Measurements from ENCODE around the gene ENTREP1. TPM values are rescaled to one million over a fixed set of nuclear protein-coding genes. Genes with fewer than 3 reads are reported as not detected.
"Not testable (repeated sequence)": the region's sequence is repeated elsewhere in the genome, so short reads cannot be mapped to it uniquely, and the experiment has no call there.

Gene ENTREP1
- total and polyA plus RNA-seq, 2 donors (not counting 1 experiment from before 2014, with no cell fraction given), result 0.06 TPM; not detected in 1

DNA sequence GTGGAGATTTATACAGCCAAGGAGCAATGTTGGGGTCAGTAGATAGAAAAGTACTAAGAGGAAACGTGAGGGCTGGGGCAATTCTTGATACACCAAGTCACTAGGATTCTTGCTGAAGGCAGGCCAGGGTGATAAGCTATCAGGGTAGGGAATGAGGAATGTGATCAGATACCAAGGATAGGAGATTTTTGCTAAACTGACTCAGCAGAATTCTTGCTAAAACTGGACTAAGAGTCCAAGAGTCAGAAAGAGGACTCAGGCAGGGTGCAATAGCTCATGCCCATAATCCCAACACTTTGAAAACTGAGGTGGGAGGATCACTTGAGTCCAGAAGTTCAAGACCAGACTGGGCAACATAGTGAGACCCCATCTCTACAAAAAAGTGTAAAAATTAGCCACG is 71.7 kb downstream of the ENTREP1 start:
- Histone ChIP-seq H2AFZ (ENCODE audit: low read length) (no peak overlapping the region), H3K27ac (ENCODE audit: insufficient read depth, low read length) (no peak overlapping the region), H3K9ac (ENCODE audit: insufficient read depth, low read length) (no peak overlapping the region), H3K79me2 (ENCODE audit: control insufficient read depth, insufficient read depth, low read length) (no peaks in the 10 kb centered on the region), H3K4me1 (ENCODE audit: control insufficient read depth, extremely low read depth, insufficient read depth, low read length) (no peaks in the 10 kb centered on the region), H3K27me3 (ENCODE audit: control insufficient read depth, insufficient read depth, low read length) (no peaks in the 10 kb centered on the region), H3K9me3 (ENCODE audit: control insufficient read depth, insufficient read depth, low read depth, low read length) (no peaks in the 10 kb centered on the region), H3K4me2 (ENCODE audit: extremely low read depth, insufficient read depth, low read length) (no peak overlapping the region), H3K4me3 (replicated peaks in 1 of 4; ENCODE audit: control extremely low read depth in 1 of 4, insufficient read depth in 1 of 4, low read depth in 3 of 4, low read length in 4 of 4) (no peak overlapping the region), H3K36me3 (ENCODE audit: control insufficient read depth, insufficient read depth, low read length) (no peaks in the 10 kb centered on the region), H4K20me1 (ENCODE audit: control insufficient read depth, extremely low read depth, insufficient read depth, low read length) (no peaks in the 10 kb centered on the region)
- TF ChIP-seq, protein P1, sequence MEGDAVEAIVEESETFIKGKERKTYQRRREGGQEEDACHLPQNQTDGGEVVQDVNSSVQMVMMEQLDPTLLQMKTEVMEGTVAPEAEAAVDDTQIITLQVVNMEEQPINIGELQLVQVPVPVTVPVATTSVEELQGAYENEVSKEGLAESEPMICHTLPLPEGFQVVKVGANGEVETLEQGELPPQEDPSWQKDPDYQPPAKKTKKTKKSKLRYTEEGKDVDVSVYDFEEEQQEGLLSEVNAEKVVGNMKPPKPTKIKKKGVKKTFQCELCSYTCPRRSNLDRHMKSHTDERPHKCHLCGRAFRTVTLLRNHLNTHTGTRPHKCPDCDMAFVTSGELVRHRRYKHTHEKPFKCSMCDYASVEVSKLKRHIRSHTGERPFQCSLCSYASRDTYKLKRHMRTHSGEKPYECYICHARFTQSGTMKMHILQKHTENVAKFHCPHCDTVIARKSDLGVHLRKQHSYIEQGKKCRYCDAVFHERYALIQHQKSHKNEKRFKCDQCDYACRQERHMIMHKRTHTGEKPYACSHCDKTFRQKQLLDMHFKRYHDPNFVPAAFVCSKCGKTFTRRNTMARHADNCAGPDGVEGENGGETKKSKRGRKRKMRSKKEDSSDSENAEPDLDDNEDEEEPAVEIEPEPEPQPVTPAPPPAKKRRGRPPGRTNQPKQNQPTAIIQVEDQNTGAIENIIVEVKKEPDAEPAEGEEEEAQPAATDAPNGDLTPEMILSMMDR (conservative IDR thresholded peaks at IDR 0.05 in 1 of 2, IDR thresholded peaks at IDR 0.05 in 1 of 2; ENCODE audit: low read depth in 1 of 2, low read length in 2 of 2), result no peak
- no peak for TF ChIP-seq EZH2 (IDR thresholded peaks at IDR 0.05; ENCODE audit: low read length, missing control alignments)
- no peak for DNase-seq (ENCODE audit: low read depth in 2 of 2)

DNA sequence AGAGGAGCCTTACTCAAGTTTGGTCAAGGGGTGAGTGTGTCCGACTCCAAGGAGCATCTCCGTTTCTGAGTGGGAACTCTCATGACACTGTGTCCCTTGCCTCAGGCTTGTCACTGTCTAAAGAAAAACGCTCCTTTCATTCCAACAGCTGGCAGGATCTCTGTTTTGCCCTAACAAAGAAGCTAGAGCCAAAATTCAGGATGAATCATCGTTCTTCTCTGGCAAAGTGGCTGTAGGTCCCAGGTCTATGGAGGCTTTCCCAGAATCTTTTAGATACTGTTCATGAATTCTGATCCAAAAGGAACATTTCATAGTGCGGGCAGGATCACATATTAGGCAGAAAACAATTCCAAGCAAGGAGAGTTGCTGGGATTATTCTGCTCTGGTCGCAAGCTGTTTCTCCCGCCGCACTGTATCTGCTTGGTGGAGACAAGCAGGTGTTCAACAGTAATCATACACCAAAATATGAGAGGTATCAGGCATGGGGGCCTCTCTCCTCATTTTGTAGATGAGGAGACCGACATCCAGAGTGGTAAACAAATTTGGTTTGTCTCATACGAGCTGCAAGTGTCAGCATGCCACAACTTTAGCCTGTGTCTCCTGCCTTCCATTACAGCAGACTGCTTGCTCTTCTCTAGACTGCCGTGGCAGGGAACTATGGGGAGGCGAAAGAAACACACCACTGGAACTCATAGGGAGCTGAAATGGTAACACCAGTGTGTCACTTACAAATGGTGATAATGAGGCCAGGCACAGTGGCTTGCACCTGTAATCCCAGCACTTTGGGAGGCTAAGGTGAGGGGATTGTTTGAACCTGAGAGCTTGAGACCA is 72.6 kb downstream of the ENTREP1 start:
- no peak overlapping the region for H2AFZ ChIP-seq (ENCODE audit: low read length)
- TF ChIP-seq, protein P1 (conservative IDR thresholded peaks at IDR 0.05 in 1 of 2, IDR thresholded peaks at IDR 0.05 in 1 of 2; ENCODE audit: low read depth in 1 of 2, low read length in 2 of 2), result no peak
- no peak for TF ChIP-seq EZH2 (IDR thresholded peaks at IDR 0.05; ENCODE audit: low read length, missing control alignments)
- H3K27me3 ChIP-seq (ENCODE audit: control insufficient read depth, insufficient read depth, low read length), result no peaks in the 10 kb centered on the region
- H3K36me3 ChIP-seq (ENCODE audit: control insufficient read depth, insufficient read depth, low read length), result no peaks in the 10 kb centered on the region
- H3K9ac ChIP-seq (ENCODE audit: insufficient read depth, low read length), result no peak overlapping the region
- H3K4me2 ChIP-seq (ENCODE audit: extremely low read depth, insufficient read depth, low read length), result no peak overlapping the region
- no peaks in the 10 kb centered on the region for H3K79me2 ChIP-seq (ENCODE audit: control insufficient read depth, insufficient read depth, low read length)
- H3K9me3 ChIP-seq (ENCODE audit: control insufficient read depth, insufficient read depth, low read depth, low read length), result no peaks in the 10 kb centered on the region
- no peaks in the 10 kb centered on the region for H3K4me1 ChIP-seq (ENCODE audit: control insufficient read depth, extremely low read depth, insufficient read depth, low read length)
- H3K27ac ChIP-seq (ENCODE audit: insufficient read depth, low read length), result no peak overlapping the region
- no peak overlapping the region for H3K4me3 ChIP-seq (replicated peaks in 1 of 4; ENCODE audit: control extremely low read depth in 1 of 4, insufficient read depth in 1 of 4, low read depth in 3 of 4, low read length in 4 of 4)
- DNase-seq (ENCODE audit: low read depth in 2 of 2), result peak in 1 of 2 donors; percentile 43
- no peaks in the 10 kb centered on the region for H4K20me1 ChIP-seq (ENCODE audit: control insufficient read depth, extremely low read depth, insufficient read depth, low read length)

DNA sequence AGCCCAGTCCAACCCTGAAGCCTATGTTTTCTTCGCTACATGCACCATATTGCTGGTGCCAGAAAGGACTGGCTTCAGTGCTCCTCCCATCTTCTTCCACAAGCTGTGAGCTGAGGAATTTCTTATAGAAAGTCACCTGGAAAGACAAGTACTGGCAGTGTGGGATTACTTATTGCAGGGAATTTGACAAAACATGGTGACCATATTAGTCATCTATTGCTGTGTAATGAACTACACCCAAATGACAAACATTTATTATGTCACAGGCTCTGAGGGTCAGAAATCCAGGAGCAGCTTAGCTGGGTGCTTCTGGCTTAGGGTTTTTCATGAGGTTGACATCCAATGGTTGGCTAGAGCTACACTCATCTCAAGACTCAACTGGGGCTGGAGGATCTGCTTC is 75.5 kb downstream of the ENTREP1 start:
- no peaks in the 10 kb centered on the region for H3K4me1 ChIP-seq (ENCODE audit: control insufficient read depth, extremely low read depth, insufficient read depth, low read length)
- H4K20me1 ChIP-seq (ENCODE audit: control insufficient read depth, extremely low read depth, insufficient read depth, low read length), result no peaks in the 10 kb centered on the region
- H3K27ac ChIP-seq (ENCODE audit: insufficient read depth, low read length), result no peak overlapping the region
- H3K9ac ChIP-seq (ENCODE audit: insufficient read depth, low read length), result no peak overlapping the region
- no peak for TF ChIP-seq EZH2 (IDR thresholded peaks at IDR 0.05; ENCODE audit: low read length, missing control alignments)
- TF ChIP-seq, protein P1 (conservative IDR thresholded peaks at IDR 0.05 in 1 of 2, IDR thresholded peaks at IDR 0.05 in 1 of 2; ENCODE audit: low read depth in 1 of 2, low read length in 2 of 2), result no peak
- no peaks in the 10 kb centered on the region for H3K27me3 ChIP-seq (ENCODE audit: control insufficient read depth, insufficient read depth, low read length)
- no peak overlapping the region for H3K4me3 ChIP-seq (replicated peaks in 1 of 4; ENCODE audit: control extremely low read depth in 1 of 4, insufficient read depth in 1 of 4, low read depth in 3 of 4, low read length in 4 of 4)
- no peaks in the 10 kb centered on the region for H3K79me2 ChIP-seq (ENCODE audit: control insufficient read depth, insufficient read depth, low read length)
- H3K4me2 ChIP-seq (ENCODE audit: extremely low read depth, insufficient read depth, low read length), result no peak overlapping the region
- no peak overlapping the region for H2AFZ ChIP-seq (ENCODE audit: low read length)
- H3K9me3 ChIP-seq (ENCODE audit: control insufficient read depth, insufficient read depth, low read depth, low read length), result no peaks in the 10 kb centered on the region
- DNase-seq (ENCODE audit: low read depth in 2 of 2), result no peak
- no peaks in the 10 kb centered on the region for H3K36me3 ChIP-seq (ENCODE audit: control insufficient read depth, insufficient read depth, low read length)

DNA sequence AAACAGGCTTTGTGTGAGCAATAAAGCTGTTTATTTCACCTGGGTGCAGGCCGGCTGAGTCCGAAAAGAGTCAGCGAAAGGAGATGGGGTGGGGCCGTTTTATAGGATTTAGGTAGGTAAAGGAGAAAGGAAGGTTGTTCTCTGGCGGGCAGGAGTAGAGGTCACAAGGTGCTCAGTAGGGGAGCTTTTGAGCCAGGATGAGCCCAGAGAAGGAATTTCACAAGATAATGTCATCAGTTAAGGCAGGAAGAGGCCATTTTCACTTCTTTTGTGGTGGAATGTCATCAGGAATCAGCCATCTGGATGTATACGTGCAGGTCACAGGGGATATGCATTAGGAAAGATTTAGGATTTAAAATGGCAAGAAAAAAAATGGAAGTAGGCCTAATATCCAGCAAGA is 84.9 kb downstream of the ENTREP1 start:
- H3K27ac ChIP-seq (ENCODE audit: insufficient read depth, low read length); H2AFZ ChIP-seq (ENCODE audit: low read length); H3K9ac ChIP-seq (ENCODE audit: insufficient read depth, low read length); H3K4me2 ChIP-seq (ENCODE audit: extremely low read depth, insufficient read depth, low read length); H3K36me3 ChIP-seq (ENCODE audit: control insufficient read depth, insufficient read depth, low read length); H4K20me1 ChIP-seq (ENCODE audit: control insufficient read depth, extremely low read depth, insufficient read depth, low read length); H3K79me2 ChIP-seq (ENCODE audit: control insufficient read depth, insufficient read depth, low read length); H3K4me1 ChIP-seq (ENCODE audit: control insufficient read depth, extremely low read depth, insufficient read depth, low read length); H3K4me3 ChIP-seq (replicated peaks in 1 of 4; ENCODE audit: control extremely low read depth in 1 of 4, insufficient read depth in 1 of 4, low read depth in 3 of 4, low read length in 4 of 4); H3K27me3 ChIP-seq (ENCODE audit: control insufficient read depth, insufficient read depth, low read length); DNase-seq (ENCODE audit: low read depth in 2 of 2); H3K9me3 ChIP-seq (ENCODE audit: control insufficient read depth, insufficient read depth, low read depth, low read length): not testable (repeated sequence)

Data from fibroblast of lung (primary cell).